T-helper 1 cell (primary cell): ENCODE measurements around the gene LYRM2.

ENCODE experiments used
- DNase-seq, 5 donors: peaks; one replicate each; pipeline ENCODE4 v3.0.0-alpha.2; 2012 to 2020
- total RNA-seq, 4 donors: gene quantifications; one replicate each; lab custom pipeline; 2026; lab: John Stamatoyannopoulos, UW

Gene LYRM2, protein sequence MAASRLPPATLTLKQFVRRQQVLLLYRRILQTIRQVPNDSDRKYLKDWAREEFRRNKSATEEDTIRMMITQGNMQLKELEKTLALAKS
- total RNA-seq = 22.2 to 44.5 (median 31.9) reads per million in 4 donors

DNA sequence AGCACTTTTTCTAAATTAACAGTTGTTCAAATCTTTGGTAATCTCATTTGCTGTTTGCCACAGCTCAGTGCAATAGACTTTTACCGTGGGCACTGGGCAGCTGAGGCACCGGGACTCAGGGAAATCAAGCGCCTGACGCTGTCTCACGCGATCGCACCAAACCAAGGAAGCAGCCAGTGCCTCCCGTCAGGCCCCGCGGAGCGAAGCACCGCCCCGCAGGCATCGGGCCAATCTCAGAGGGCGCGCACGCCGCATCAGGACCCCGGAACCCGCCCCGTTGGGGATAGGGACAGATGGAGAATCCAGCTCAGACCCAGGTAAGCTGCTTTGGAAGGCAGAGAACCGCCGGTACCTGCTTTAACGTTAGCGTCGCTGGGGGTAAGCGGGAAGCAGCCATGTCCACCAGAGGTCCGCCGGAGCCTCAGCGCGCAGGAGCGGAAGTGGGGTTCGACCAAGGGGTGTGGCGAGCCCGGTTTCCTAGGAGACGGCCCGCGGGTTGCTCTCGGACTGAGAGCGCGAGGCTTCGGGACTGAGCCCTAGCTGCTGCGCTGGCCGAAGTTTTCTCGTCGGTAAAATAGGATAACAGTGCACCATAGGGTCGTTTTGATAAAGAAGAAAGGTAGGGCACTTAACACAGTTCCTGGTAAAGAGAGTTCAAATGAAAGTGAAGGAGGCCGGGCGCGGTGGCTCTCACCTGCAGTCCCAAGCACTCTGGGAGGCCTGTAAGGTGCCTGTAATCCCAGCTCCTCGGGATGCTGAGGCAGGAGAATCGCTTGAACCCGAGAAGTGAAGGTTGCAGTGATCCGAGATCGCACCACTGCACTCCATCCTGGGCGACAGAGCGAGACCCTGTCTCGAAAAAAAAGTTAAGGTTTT, at the start of gene LYRM2:
LYRM2 (minus strand) TSS at position 428 of the 876 bp plus-strand sequence; CDS start at position 397, 31 bp downstream.
- DNase-seq = peak; percentile 78 to 91 (median 84)

DNA sequence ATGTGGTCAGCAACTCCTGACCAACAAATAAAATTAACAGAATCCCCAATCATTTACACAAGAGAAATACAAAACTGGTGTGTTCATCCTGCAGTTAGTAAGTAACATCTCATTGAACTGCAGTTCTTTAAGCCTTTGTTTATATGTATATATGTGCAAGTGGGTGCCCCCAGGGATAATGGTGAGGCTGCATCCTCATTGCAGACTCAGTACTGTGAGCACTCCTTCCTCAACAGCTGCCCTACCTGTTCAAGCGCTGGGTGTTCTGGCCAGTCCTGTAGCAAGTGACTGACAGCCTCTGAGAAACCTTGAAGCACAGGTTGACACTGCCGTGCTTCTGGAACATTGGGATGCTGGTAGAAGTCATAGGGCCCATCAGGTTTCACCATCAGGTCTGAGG, 49.8 kb upstream of the LYRM2 start:
- no peak for DNase-seq

DNA sequence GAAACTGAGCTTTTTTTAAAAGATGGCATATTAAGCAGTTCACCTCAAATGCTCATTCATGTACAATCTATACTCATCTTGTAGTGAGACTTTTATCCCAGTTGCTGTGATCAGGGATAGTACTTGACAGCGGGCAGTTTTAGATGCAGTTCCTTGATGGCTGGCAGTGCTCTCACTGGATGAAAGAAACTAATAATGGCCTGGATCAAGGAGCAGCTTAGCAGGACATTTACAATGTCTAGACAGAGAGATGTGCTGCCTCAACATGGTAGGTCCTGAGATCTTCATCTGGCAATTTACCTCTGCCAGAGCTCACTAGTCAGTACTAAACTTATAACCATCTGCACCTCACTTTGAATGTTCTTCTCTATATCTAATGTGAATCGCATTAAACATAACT, 46.8 kb upstream of the LYRM2 start:
- no peak for DNase-seq

DNA sequence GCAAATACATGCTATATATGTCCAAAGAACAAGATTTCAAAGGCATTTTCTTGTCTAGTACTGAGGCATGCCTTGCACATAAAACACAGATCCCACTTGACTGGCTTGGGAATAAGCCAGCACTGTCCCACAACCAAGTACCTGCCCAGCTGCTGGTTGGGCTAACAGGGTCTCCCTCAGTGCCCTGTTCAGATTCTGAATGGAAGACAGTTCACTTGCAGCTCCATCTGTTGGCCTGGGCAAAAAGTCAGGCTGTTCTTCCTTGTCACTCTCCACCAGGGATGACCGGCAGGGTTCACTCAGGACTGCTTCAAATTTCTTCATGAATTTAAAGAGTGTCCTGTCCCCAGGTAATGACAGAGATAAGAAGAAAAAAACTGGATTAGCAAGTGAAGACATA, 44.4 kb upstream of the LYRM2 start:
- DNase-seq = no peak

DNA sequence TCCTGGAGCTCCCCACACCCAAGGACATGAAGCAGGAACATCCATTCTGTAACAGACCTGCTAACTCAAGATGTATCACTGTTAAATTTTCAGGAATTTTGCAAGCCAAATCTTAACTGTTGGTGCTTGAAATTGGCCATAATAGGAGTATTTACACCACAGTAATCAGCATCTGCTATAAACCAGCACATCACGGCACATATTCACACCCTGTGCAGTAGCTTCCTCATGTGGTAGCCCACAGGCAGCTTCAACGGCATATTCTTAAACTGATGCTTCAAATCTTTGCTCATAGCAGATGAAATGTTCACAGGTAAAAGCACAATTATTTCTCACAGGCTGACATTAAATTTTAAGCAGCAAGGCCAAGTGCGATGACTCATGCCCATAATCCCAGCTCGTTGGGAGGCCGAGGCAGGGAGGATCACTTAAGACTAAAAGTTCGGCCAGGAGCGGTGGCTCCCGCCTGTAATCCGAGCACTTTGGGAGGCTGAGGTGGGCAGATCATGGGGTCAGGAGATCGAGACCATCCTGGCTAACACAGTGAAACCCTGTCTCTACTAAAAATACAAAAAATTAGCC, 43.5 kb upstream of the LYRM2 start:
- DNase-seq = no peak

DNA sequence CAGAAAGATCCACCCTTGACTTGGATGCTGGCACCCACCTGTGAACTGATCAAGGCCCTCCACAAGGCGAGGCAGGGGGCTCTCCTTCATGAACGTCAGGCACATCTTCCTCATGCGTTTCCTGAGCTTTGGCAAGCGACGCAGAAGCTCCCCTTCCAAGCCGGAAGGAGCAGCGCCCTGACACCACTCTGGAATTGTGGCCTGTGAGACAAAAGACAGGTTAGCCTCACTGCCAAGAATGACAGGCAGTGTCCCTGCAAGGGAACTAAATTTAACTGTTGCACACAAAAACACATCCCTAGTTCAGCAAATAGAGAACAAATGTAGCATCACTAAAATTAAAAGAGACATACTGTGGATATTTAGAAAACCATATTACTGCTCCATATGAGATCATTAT, 42.0 kb upstream of the LYRM2 start:
- DNase-seq = no peak

DNA sequence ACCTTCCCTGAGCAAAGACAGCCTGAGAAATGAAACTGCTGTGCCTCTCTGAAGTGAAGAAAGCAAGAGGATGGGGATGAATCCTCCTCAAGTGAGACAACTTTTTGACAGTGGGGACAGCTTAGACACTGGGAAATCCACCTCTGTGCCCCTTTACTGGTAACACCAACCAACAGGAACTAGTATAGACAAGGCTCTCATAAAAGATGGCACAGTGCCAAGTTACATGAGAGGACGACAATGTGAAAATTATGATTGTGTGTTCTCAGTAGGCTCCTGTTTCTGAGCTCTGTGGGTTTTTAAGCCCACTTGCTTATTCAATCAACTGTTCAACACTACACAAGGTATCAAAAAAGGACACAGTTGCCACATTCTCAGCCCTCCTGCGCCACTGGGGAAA, 41.6 kb upstream of the LYRM2 start:
- DNase-seq = no peak

DNA sequence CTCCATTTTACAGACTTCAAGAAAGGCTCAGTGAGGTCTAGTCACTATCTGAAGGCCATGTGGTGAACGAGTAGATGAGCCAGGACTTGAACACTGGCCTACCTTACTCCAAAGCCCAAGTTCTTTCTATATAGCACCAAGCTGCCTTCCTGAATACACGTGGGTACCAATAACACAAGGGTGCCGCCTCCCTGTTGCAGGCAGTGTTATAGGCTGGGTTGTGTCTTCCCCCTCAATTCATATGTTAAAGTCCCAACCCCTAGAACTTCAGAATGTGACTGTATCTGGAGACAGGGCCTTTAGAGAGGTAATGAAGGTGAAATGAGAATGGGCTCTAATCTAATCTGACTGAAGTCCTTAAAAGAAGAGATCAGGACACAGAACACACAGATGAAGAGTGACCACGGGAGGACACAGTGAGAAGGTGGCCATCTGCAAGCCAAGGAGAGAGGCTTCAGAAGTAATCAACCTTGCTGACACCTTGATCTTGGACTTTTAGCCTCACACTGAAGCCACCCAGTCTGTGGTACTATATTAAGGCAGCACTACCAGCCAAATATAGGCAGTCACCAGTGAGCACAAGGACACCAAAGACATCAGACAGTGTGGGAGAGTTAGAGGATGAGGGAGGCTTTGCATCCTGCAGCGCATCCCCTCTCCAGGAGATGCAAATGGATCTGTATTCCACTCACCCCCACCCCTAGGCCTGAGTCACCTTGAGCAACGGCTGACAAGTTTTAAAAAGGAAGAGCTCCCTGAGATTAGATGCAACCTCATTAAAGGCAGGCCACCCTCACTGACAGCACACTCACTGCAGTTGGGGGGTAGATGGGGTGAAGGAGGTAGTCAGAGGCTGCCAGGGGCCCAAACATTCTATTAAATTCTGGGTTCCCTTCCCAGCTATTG, 40.9 kb upstream of the LYRM2 start:
- no peak for DNase-seq

DNA sequence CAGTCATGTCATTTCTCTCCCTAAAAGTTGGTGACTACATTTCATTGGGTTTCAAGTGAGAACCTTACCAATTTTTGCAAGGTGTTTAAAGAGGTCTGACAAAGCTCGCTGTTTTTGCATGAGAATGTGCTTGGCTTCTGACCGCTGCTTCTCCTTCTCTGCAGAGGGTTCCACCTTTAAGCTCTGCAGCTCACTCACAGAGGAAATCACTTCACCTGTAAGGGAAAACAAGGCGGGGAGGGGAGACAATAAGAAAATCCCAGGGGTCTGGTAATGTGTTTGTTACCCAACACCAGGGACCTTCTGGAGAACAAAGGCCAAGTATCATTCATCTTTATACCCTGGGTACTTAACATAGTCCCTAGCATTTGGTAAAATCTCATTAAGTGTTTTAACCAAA, 40.0 kb upstream of the LYRM2 start:
- no peak for DNase-seq

DNA sequence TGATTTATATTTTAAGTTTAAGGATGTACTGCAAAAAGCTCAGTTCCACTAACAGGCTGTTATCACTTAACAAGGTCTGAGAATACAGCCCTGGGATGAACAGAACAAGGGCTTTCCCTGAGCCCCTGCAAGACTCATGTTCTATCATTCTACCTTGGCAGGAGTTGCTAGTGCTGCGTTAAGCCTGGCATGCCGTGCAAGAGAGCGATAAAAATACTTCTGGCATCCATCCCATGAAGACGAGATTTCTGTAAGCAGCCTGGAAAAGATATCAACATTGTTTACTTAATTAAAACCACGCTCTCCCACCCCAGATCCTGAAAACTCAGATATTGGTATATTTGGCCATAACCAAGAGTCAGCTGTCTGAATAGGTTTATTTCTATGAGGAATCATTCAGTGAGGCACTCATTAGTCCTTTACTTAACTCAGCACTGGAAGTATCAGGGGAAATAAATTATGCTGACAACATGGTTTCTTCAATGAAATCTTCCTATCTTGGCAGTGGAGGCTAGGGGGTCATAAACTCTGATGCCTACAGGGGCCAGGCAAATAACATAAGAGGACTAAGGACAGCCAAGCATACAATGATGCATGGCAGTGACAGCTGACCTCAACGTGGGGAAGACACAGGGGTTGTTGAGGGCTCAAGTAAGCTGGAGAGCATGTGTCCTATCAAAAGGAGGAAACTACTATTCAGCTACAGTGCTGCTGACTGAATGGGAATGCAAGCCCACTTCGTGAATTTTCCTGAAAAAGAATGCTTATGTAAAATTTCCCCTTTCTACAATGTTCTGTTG, 37.6 kb upstream of the LYRM2 start:
- no peak for DNase-seq

DNA sequence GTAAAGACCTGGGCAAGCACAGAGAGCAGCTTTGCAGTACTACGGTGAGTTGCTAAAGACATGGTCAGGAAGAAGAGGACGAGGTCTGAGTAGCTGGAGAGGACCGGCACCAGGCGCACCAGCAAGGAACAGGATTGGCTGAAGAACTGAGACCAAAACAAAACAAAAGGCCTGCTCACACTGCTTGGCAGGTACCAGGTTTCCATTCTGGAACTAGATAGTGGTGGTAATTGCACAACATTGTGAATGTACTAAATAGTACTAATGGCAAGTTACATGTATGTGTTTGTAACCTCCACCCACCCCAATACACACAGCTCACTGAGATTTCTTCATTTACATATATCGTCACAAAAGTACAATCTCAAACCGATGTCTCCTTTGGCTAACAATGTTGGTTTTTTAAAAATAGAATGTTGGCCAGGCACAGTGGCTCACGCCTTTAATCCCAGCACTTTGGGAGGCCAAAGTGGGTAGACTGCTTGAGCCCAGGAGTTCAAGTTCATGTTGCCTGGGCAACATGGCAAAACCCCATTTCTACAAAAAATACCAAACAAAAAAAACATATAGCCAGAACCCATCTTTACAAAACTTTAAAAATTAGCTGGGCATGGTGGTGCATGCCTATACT, 32.5 kb upstream of the LYRM2 start:
- no peak for DNase-seq

DNA sequence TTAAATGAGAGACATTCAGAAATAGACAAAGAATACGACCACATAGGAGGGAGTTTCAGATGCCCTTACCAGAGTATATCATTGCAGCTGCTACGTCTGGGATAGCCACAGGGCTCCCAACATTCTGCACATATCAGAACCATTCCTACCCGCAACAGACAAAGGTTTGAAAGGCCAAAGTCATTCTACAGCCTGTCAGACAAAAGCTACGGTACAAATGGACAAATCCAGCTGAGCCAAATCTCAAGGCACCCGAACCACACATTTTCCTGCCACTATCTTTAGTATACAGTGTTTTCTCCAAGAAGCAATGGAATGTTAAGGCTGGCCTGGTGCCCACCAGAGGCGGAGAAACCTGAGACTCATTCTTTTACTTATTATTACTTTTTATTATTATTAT, 30.5 kb upstream of the LYRM2 start:
- DNase-seq = no peak

DNA sequence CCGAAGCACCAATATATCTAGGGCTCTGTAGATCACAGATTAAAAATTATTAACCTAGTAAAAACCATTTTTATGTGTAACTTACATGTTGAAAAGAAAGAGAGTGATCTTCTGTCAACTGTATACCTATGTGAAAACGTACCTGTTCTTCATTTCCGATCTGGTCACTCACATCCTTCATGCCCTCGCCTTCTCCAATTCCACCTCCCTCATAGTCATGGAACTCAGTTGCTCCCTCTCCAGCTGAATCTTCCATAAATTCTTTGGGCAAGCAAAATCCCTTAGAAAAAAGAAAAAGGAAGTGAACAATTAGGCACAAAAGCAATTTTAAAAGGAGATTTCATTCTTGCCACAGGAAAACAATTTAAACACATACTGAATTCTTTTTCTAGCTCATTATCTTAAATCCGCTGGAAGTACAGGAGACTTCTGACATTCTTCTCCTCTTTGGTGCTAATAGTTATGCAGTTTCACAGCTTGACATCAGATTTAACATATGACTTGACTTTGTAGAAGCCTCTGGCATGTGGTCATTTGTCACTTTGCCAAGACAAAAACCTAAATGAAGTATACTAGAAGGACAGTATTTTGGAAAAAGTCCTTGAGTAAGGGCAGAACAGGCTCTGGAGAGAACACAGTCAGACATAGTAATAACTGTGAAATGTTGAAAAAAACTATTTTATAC, 29.5 kb upstream of the LYRM2 start:
- DNase-seq = no peak

DNA sequence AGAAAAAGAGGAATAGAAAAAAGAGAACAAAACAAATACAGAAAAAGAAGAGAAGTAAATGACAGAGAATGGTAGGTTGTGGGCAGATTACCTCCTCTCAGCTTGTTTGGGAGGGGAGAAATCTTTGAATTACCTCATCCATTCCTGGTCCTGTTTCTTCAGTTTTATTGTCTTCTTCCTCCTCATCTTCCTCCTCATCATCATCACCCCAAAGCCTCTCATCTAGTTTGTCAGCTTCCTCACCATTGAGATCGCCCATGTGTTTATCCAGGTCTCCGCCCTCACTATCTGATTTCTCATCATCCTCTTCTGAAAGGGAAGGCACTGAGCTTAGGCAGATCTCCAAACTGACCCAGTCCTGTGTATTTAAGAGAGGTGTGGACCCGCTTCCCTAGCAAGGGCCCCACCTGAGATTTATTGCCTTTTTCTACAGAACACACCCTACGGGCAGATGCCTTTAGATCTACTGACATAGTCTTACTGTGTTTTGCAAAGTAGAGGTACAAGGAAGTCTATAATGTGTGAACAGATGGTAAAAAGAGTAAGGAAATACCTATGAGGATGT, 24.2 kb upstream of the LYRM2 start:
- no peak for DNase-seq

DNA sequence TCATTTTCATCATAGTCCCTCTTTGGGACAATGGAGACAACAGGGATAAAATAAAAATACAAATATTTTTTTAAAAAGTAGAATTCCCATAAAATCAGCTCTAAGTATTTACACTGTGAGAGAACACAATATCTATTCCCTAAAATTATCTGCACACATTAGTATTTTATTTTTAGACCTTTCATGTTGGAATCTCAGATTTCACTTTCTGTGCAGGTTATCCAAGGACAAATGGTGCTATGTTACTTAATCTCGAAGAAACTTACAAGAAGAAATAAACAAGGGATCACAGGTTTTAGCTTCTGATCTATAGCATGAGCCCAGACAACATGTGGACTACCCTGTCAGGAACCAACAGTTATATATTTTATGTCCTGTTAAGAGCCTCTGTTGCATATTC, 23.0 kb upstream of the LYRM2 start:
- no peak for DNase-seq

DNA sequence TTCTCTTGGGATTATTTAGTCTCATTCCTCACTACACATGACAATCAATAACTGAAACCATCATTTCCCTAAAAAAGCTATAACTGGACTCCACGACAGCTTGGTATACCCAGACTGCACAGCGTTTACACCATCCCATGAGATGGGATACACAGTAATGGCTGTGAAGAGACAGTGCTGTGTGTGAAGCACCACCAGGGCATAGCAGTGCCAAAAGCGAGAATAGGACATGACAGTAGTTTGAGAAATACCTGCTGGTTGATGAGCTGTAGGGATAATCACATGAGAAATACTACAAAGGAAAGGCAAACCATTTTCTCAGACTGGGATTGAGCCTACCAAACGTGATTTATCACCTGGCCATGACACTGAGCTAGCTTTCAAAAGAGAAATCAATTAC, 22.4 kb upstream of the LYRM2 start:
- DNase-seq = no peak

DNA sequence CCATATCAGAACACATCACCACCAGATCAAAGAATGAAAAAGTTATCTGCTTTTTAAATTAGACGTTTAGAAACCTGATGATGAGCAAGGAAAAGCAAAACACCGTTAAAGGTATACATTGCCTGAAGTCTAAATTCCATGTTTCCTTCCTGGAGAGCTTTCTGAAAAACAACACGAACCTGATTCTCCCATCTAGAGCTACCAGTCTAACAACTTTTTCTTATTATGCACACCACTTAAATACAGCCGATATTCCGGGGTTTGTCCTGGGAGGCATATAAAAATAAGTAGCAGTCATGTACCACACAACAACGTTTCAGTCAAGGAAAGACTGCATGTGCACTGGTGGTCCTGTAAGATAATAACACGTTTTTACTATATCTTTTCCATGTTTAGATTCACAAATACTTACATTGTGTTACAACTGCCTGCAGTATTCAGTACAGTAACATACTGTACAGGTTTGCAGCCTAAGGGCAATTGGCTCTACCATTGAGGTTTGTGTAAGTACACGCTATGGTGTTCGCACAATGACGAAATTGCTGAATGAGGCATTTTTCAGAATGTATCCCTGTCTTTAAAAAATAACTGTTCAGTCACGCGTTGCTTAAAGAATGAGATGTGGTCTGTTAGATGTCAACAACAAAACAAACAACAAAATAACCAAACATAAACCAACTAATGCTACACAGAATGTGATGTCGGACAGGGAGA, 19.1 kb upstream of the LYRM2 start:
- DNase-seq = no peak

DNA sequence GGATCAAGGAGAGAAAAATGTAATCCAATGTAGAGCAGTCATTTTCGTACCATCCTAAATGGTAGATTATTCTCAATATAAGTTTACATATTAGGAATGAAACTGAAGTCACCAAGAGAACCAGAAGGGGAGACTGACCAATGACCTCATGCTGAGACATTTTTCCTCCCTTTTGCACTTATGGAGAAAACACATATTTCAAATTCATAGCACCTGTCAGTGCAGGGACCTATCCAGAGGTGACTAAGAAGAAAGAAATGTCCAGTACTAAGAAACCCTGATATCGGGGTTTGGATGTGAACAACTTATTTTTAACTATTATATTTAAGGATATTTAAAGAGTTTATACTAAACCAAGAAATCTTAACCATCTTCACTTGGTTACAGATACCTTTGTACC, 16.6 kb upstream of the LYRM2 start:
- DNase-seq = no peak

DNA sequence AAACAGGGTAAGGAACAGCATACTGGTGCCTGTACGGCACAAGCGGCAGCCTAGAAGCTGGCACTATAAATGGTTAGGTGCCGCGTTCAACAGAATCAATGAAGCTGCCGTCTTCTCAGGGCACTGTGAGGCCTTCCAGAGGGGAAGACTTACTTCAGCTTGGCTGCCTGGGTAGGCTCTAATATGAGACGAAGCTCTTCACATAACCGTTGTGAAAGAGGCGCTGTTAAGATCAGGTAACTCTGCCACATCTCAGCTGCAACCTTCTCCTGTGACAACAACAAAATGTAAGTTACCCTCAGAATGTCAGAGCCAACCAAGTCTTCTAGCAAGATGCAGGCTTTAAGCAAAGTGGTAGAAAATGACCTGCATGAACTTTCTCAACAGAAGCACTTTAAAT, 12.0 kb upstream of the LYRM2 start:
- no peak for DNase-seq

DNA sequence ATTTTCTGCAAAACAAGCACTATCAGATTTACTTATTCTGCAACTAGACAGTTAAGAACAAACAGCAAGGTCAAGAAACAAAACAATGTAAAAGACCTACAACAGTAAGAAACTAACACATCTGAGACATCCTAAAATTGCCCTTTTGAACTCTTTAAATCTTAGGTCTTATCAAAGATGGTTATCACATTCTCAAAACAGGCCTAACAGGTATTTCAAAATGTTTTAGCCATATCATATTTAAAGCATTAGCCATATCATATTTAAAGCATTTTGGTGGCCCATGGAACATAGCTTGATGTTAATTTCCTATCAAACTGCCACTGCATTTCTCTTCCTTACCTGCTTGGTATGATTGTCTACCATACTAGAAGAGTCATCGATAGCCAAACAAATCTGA, 11.1 kb upstream of the LYRM2 start:
- no peak for DNase-seq
